Vagina (tissue), 2 donors: ENCODE measurements around the gene UQCRH. TPM values are rescaled to one million over a fixed set of nuclear protein-coding genes. Genes with fewer than 3 reads are reported as not detected.

Source experiments
- DNase-seq, 2 donors: peaks; one replicate each; pipeline ENCODE4 v3.0.0-alpha.2; 2017; ENCODE audit errors: extremely low spot score in 2 of 2
- H3K27ac ChIP-seq: fragments of 200-600 bp; sonication (generic); one replicate; pipeline ENCODE4 v1.5.1; 2019
- H3K27me3 ChIP-seq: fragments of 200-600 bp; sonication (generic); one replicate; pipeline ENCODE4 v1.5.1; 2019
- H3K36me3 ChIP-seq, 2 donors: fragments of 200-600 bp; sonication (generic); one replicate each; pipeline ENCODE4 v1.5.1; 2017 to 2019
- H3K4me1 ChIP-seq: fragments of 200-600 bp; sonication (generic); one replicate; pipeline ENCODE4 v1.5.1; 2019
- H3K4me3 ChIP-seq, 2 donors: fragments of 200-600 bp; sonication (generic); 1 replicate in 1 of 2; 2 replicates in 1 of 2; pipeline ENCODE4 v1.5.1; 2016 to 2019
- H3K9me3 ChIP-seq: fragments of 200-600 bp; sonication (generic); one replicate; pipeline ENCODE4 v1.5.1; 2019
- POLR2A ChIP-seq, 2 donors: fragments of 450-650 bp; IDR thresholded peaks; one replicate each; pipeline ENCODE4 v1.6.1; 2017; ENCODE audit warnings: antibody characterized with exemption in 2 of 2, mild to moderate bottlenecking in 2 of 2, moderate library complexity in 2 of 2
- POLR2AphosphoS5 ChIP-seq, 2 donors: sonication (generic); formaldehyde crosslinking; IDR thresholded peaks; one replicate each; pipeline ENCODE4 v1.9.0; 2017; ENCODE audit warnings: antibody characterized with exemption in 2 of 2, mild to moderate bottlenecking in 2 of 2, low read depth in 1 of 2; ENCODE audit not compliant: insufficient read depth in 1 of 2
- intact Hi-C: fragments of 100-400 bp; cut with DNase I; formaldehyde crosslinking; loops from one replicate; pipeline ENCODE4 v1.15.1; 2023
- total RNA-seq: library from RNA; depleted of rRNA; stranded (reverse); fragments of >200 nt; gene quantifications from one replicate; pipeline ENCODE4 v1.2.3, GENCODE V29; 2016
- TF ChIP-seq, protein P1 (sequence below), 3 experiments: fragments of 450-650 bp in 2 of 3; fragments of 200-600 bp in 1 of 3; sonication (generic) in 1 of 3; IDR thresholded peaks; one replicate each; pipeline ENCODE4 v1.5.1; 2017 to 2019; ENCODE audit warnings: antibody characterized with exemption in 3 of 3, mild to moderate bottlenecking in 2 of 3, moderate library complexity in 2 of 3

The UQCRH gene
- total RNA-seq, 1 donor from 2014 or later = 175 TPM

DNA sequence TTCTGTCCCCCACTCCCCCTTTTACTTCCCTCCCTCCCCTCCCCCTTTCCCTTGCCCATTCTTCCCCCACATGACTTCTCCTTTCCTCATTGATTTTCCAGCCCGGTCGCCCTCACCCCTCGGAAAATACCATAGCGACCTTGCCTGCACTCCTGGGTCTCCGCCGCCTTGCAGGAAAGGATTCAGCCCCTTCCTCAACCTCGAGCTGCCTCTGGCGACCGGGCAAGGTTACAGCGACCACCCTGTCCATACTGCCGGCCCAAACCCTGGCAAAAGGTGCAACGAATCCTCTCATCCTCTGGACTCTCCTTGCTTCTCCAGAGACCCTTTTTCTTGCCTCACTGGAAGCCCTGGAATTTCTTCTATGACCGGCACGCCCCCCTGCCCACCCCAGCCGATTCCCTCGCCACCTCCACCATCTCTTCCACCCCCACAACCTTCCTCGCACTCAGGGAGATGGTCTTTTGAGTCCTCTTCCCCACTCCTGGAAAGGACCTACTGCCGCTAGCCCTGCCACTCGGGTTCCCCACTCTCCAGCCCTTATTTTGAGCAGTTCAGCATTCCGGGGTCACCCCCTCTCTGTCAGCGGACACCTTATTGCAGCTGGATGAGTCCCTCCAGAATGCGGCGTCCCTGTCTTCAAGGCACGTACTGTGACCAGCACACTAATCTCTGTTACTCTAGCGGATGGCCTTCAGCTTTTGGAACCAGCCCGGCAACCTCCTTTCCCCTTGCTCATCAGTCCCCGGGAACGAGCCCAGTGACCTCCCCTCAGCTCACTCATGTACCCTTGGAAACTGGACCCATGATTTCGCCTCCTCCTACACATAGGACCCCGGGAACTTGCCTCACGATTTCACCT lies 38.0 kb downstream of the UQCRH start:
- no peaks in the 10 kb centered on the region for H3K27me3 ChIP-seq
- peaks cover 0 to 27% of the 10 kb centered on the region in 2 donors for H3K36me3 ChIP-seq
- TF ChIP-seq, protein P1, sequence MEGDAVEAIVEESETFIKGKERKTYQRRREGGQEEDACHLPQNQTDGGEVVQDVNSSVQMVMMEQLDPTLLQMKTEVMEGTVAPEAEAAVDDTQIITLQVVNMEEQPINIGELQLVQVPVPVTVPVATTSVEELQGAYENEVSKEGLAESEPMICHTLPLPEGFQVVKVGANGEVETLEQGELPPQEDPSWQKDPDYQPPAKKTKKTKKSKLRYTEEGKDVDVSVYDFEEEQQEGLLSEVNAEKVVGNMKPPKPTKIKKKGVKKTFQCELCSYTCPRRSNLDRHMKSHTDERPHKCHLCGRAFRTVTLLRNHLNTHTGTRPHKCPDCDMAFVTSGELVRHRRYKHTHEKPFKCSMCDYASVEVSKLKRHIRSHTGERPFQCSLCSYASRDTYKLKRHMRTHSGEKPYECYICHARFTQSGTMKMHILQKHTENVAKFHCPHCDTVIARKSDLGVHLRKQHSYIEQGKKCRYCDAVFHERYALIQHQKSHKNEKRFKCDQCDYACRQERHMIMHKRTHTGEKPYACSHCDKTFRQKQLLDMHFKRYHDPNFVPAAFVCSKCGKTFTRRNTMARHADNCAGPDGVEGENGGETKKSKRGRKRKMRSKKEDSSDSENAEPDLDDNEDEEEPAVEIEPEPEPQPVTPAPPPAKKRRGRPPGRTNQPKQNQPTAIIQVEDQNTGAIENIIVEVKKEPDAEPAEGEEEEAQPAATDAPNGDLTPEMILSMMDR (IDR thresholded peaks at IDR 0.05) = no peak
- TF ChIP-seq POLR2A (IDR thresholded peaks at IDR 0.05) = no peak
- peak overlapping the region; percentile 56 to 68 for H3K4me3 ChIP-seq
- H3K4me1 ChIP-seq = peaks cover 8% of the 10 kb centered on the region
- no peak for DNase-seq
- intact Hi-C loops = loop anchor here (2.0 kb wide), 1 partner anchor 39 kb away; the partner anchor contains the start of genes LRRC41 and UQCRH
- H3K27ac ChIP-seq = peak overlapping the region; percentile 95
- H3K9me3 ChIP-seq = no peaks in the 10 kb centered on the region

DNA sequence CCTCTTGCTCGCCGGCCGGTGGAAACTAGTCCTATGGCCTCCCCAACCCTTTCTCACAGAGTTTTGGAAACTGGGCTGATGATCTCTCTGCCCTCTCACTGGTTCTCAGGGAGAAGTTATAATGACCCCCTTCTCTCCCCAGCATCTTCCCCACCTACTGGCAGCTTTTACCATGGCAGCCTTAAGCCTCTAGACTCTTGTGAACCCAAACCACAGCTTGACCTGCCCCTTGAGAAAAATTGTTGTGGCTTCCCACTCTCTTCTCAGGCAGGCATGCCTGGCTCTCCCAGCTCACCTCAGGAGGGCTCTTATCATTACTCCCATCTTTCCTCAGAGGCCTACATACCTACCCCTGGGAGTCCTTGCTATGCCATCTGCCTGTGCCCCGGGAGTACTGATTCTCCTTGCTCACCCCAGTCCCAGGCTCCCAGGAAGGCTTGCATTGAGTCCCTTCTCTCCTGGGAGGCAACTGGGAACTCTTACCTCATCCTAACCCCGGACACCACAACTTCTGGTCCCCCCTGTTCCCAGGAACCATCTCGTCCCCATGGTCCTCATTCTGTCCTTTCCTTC lies 38.7 kb downstream of the UQCRH start:
- Histone ChIP-seq H3K4me3 (no peak overlapping the region), H3K27ac (peak overlapping the region; percentile 95), H3K27me3 (no peaks in the 10 kb centered on the region), H3K9me3 (no peaks in the 10 kb centered on the region), H3K36me3 (peaks cover 0 to 35% of the 10 kb centered on the region in 2 donors), H3K4me1 (peaks cover 8% of the 10 kb centered on the region)
- TF ChIP-seq POLR2A (IDR thresholded peaks at IDR 0.05) = no peak
- TF ChIP-seq, protein P1 (IDR thresholded peaks at IDR 0.05) = peak in 1 of 3 experiments; percentile 7
- no peak for DNase-seq
- intact Hi-C loops = no loop called here

DNA sequence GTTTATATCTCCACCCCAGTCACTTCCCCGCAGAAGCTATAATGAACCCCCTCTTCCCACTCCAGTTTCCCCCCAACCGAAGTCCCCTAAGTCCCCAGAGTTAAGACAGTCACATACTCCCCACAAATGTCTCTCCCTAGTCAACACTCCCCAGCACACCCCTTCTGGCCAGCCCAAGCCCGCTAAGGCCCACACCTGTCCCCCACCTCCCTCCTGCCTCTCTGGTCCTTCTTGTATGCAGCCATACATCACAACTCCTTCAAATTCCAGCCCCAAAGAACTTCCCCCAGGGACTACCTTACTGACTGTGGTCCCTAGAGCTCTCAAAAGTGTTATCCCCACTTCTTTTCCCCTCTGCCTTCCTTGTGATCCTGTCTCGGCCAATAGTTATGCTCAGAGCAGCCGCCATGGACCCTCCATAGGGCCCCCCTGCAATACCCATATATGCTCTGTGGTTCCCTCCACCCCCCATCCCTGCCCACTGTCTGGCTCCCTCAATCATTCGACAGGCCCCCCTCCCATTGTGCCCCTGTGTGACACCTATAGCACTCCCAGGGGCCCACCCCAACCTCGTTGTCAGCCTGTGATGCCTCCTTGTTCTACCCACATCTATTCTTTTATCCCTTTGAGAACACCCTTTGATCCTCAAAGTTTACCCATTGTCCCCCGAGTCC lies 39.3 kb downstream of the UQCRH start:
- H3K9me3 ChIP-seq = no peaks in the 10 kb centered on the region
- peaks cover 0 to 41% of the 10 kb centered on the region in 2 donors for H3K36me3 ChIP-seq
- H3K4me1 ChIP-seq = peaks cover 8% of the 10 kb centered on the region
- H3K27me3 ChIP-seq = no peaks in the 10 kb centered on the region
- intact Hi-C loops = no loop called here
- H3K4me3 ChIP-seq = no peak overlapping the region
- peak overlapping the region; percentile 14 for H3K27ac ChIP-seq
- no peak for TF ChIP-seq POLR2AphosphoS5 (IDR thresholded peaks at IDR 0.05; ENCODE audit: insufficient read depth in 1 of 2, low read depth in 1 of 2)
- TF ChIP-seq, protein P1 (IDR thresholded peaks at IDR 0.05) = no peak
- TF ChIP-seq POLR2A (IDR thresholded peaks at IDR 0.05) = no peak
- no peak for DNase-seq

DNA sequence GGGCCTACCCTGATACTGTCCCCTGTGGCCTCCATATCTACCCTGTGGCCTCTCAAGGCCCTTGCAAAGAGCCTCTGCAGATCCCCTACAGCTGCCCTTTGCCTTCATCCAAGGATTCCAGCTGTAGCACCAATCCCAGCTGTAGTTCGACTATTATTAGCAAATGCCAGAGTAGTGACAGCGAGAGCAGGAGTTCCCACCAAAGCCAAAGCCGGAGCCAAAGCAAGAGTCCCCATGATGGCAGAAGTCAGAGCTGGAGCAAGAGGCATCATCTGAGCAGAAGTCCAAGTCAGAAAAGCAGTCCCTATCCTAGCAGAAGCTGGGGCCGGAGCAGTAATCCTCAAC lies 39.8 kb downstream of the UQCRH start:
- no peak overlapping the region for H3K4me3 ChIP-seq
- H3K9me3 ChIP-seq = no peaks in the 10 kb centered on the region
- peaks cover 8% of the 10 kb centered on the region for H3K4me1 ChIP-seq
- intact Hi-C loops = no loop called here
- H3K27ac ChIP-seq = no peak overlapping the region
- H3K27me3 ChIP-seq = no peaks in the 10 kb centered on the region
- no peak for TF ChIP-seq POLR2A (IDR thresholded peaks at IDR 0.05)
- no peak for TF ChIP-seq POLR2AphosphoS5 (IDR thresholded peaks at IDR 0.05; ENCODE audit: insufficient read depth in 1 of 2, low read depth in 1 of 2)
- TF ChIP-seq, protein P1 (IDR thresholded peaks at IDR 0.05) = no peak
- peaks cover 0 to 43% of the 10 kb centered on the region in 2 donors for H3K36me3 ChIP-seq
- no peak for DNase-seq
